ENCODE measurements around the gene MOB2. TPM values are rescaled to one million over a fixed set of nuclear protein-coding genes. Genes with fewer than 3 reads are reported as not detected.

The MOB2 gene
- polyA plus RNA-seq, 3 donors: 22.1 to 44.1 (median 22.5) TPM

DNA sequence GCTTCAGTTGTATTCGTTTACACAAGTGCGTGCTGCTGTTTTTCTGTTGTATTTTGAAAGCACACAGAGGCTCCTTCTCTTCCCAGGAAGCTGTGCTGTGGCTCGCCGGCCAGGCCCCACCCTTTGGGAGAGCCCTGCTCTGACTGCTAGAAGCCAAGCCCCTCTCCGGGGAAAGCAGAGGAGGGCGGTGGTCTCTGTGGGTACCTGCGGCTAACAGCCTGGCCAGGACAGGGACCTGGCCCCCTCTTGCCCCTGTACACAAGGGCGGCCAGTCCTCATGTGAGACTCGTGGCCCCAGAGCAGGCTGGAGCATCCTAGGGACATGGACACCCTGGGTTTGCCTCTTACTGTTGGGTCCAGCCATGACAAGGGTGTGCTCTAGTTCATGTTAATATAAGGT is 14.8 kb downstream of the MOB2 start:
- H3K4me3 Mint-ChIP-seq: no peak overlapping the region
- Histone ChIP-seq H4K20me1 (ENCODE audit: insufficient read depth, low read length) (peaks cover under 1% of the 10 kb centered on the region), H3K4me3 (replicated peaks in 1 of 3; ENCODE audit: low read depth in 2 of 3, low read length in 3 of 3) (no peak overlapping the region), H3K4me1 (ENCODE audit: control insufficient read depth in 1 of 2, insufficient read depth in 2 of 2, low read length in 2 of 2) (no peaks in the 10 kb centered on the region), H3K4me2 (replicated peaks; ENCODE audit: extremely low read depth, low read length, poor library complexity, severe bottlenecking) (no peak overlapping the region), H2AFZ (ENCODE audit: insufficient read depth, low read depth, low read length, poor library complexity, severe bottlenecking) (no peak overlapping the region), H3K27me3 (ENCODE audit: control insufficient read depth in 2 of 2, insufficient read depth in 2 of 2, low read length in 2 of 2) (no peaks in the 10 kb centered on the region), H3K9ac (ENCODE audit: insufficient read depth, low read length, poor library complexity, severe bottlenecking) (no peak overlapping the region), H3K27ac (ENCODE audit: low read depth in 1 of 2, low read length in 2 of 2) (no peak overlapping the region), H3K9me3 (replicated peaks in 1 of 2; ENCODE audit: control insufficient read depth in 1 of 2, insufficient read depth in 1 of 2, low read length in 2 of 2) (no peaks in the 10 kb centered on the region), H3K79me2 (ENCODE audit: insufficient read depth, low read length) (no peaks in the 10 kb centered on the region), H3K36me3 (replicated peaks in 1 of 2; ENCODE audit: control insufficient read depth in 1 of 2, insufficient read depth in 2 of 2, low read length in 2 of 2) (peaks cover 46 to 77% of the 10 kb centered on the region in 2 donors)
- intact Hi-C loops (cut with micrococcal nuclease): no loop called here
- 94% methylated on average over 7 of the region's 9 CpGs for WGBS (ENCODE audit: insufficient coverage)
- H3K4me1 Mint-ChIP-seq: no peaks in the 10 kb centered on the region
- H3K9me3 Mint-ChIP-seq: peaks cover 0 to 3% (median 0%) of the 10 kb centered on the region in 7 donors
- H3K27ac Mint-ChIP-seq: no peak overlapping the region
- H3K27me3 Mint-ChIP-seq (ENCODE audit: low read depth in 3 of 3): peaks cover 0 to 1% (median 0%) of the 10 kb centered on the region in 3 donors
- TF ChIP-seq, protein P1, sequence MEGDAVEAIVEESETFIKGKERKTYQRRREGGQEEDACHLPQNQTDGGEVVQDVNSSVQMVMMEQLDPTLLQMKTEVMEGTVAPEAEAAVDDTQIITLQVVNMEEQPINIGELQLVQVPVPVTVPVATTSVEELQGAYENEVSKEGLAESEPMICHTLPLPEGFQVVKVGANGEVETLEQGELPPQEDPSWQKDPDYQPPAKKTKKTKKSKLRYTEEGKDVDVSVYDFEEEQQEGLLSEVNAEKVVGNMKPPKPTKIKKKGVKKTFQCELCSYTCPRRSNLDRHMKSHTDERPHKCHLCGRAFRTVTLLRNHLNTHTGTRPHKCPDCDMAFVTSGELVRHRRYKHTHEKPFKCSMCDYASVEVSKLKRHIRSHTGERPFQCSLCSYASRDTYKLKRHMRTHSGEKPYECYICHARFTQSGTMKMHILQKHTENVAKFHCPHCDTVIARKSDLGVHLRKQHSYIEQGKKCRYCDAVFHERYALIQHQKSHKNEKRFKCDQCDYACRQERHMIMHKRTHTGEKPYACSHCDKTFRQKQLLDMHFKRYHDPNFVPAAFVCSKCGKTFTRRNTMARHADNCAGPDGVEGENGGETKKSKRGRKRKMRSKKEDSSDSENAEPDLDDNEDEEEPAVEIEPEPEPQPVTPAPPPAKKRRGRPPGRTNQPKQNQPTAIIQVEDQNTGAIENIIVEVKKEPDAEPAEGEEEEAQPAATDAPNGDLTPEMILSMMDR (IDR thresholded peaks at IDR 0.05): no peak
- H3K36me3 Mint-ChIP-seq: peaks cover 57 to 71% of the 10 kb centered on the region in 2 donors
- DNase-seq: no peak

DNA sequence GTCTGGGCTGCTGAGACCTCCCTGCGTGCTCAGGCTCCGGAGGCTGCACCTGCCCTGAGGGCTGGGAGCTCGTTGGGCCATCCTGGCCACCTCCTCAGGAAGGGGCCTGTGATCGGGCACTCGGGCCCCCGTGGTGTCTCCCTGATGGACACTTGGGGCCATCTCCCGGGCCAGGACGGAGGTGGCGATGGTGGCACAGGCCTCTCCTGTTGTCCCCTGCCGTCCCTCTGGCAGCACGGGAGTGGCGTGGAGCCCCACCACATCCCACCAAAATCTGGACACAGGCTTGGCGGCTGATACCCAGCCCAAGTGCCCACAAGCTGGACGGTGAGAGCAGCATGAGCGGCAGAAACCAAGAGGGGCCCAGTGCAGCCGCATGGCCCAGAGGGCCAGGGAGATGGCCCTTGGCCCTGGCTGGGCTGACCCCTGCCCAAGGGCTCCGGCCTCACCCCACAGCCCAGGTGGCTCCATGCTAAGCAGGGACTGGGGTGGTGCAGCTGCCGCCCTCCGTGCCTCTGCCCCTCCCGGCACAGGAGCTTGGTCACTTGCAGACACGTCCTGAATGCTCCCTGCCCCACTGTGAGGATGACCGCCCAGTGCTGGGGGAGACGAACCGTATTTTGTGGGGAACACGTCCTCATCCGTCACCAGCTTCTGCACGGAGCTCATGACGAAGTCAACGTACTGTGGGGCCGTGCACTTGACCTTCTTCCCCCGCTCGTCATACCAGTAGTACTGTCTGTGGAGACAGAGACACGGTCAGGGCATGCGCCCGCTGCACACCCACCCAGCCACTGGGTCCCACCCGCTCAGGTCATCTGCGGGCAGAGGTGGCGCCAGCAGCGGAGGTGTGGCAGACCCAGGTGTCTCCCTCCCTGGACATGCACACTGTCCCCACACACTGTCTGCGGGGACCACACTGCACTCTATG is 15.6 kb downstream of the MOB2 start:
- peaks cover 44 to 69% of the 10 kb centered on the region in 2 donors for H3K36me3 ChIP-seq (replicated peaks in 1 of 2; ENCODE audit: control insufficient read depth in 1 of 2, insufficient read depth in 2 of 2, low read length in 2 of 2)
- no peak overlapping the region for H3K4me2 ChIP-seq (replicated peaks; ENCODE audit: extremely low read depth, low read length, poor library complexity, severe bottlenecking)
- H3K27me3 Mint-ChIP-seq (ENCODE audit: low read depth in 3 of 3): peaks cover 0 to 1% (median 0%) of the 10 kb centered on the region in 3 donors
- H3K4me3 ChIP-seq (replicated peaks in 1 of 3; ENCODE audit: low read depth in 2 of 3, low read length in 3 of 3): no peak overlapping the region
- no peak overlapping the region for H3K9ac ChIP-seq (ENCODE audit: insufficient read depth, low read length, poor library complexity, severe bottlenecking)
- H3K27me3 ChIP-seq (ENCODE audit: control insufficient read depth in 2 of 2, insufficient read depth in 2 of 2, low read length in 2 of 2): no peaks in the 10 kb centered on the region
- TF ChIP-seq, protein P1 (IDR thresholded peaks at IDR 0.05): no peak
- no peak overlapping the region for H3K27ac Mint-ChIP-seq
- intact Hi-C loops (cut with micrococcal nuclease): no loop called here
- no peak for DNase-seq
- H3K9me3 ChIP-seq (replicated peaks in 1 of 2; ENCODE audit: control insufficient read depth in 1 of 2, insufficient read depth in 1 of 2, low read length in 2 of 2): no peaks in the 10 kb centered on the region
- 99% methylated on average over 37 of the region's 40 CpGs for WGBS (ENCODE audit: insufficient coverage)
- H2AFZ ChIP-seq (ENCODE audit: insufficient read depth, low read depth, low read length, poor library complexity, severe bottlenecking): no peak overlapping the region
- no peaks in the 10 kb centered on the region for H3K4me1 ChIP-seq (ENCODE audit: control insufficient read depth in 1 of 2, insufficient read depth in 2 of 2, low read length in 2 of 2)
- no peaks in the 10 kb centered on the region for H4K20me1 ChIP-seq (ENCODE audit: insufficient read depth, low read length)
- no peak overlapping the region for H3K27ac ChIP-seq (ENCODE audit: low read depth in 1 of 2, low read length in 2 of 2)
- peaks cover 50 to 68% of the 10 kb centered on the region in 2 donors for H3K36me3 Mint-ChIP-seq
- H3K9me3 Mint-ChIP-seq: peaks cover 0 to 5% (median 0%) of the 10 kb centered on the region in 7 donors
- H3K4me3 Mint-ChIP-seq: no peak overlapping the region
- no peaks in the 10 kb centered on the region for H3K4me1 Mint-ChIP-seq
- H3K79me2 ChIP-seq (ENCODE audit: insufficient read depth, low read length): no peaks in the 10 kb centered on the region

Measured in CD14-positive monocyte (primary cell).